Panc1 (cell line): Measurements from ENCODE around the gene PLEKHO1. TPM values are rescaled to one million over a fixed set of nuclear protein-coding genes. Genes with fewer than 3 reads are reported as not detected.

Experiments
- ATAC-seq: fragments of 200-7000 bp; cut with Tn5 transposase; 2 replicates; pipeline ENCODE4 v1.9.1; 2020; ENCODE audit warnings: mild to moderate bottlenecking, moderate library complexity
- BruUV-seq: library from RNA; stranded (reverse); fragments of 400-500 nt; replicated peaks from 2 replicates; lab custom pipeline; 2021; lab: Mats Ljungman, UMichigan
- CTCF ChIA-PET: fragments of 300-600 bp; sonication (Branson Sonifier 250); formaldehyde crosslinking; loops from one replicate; lab custom pipeline; 2022; ENCODE audit warnings: antibody characterized with exemption; lab: Charles Lee
- POLR2A ChIA-PET: fragments of 300-600 bp; sonication (Branson Sonifier 250); formaldehyde crosslinking; loops from one replicate; lab custom pipeline; 2022; ENCODE audit warnings: antibody characterized with exemption; lab: Charles Lee
- DNase-seq: peaks from one replicate; pipeline ENCODE4 v3.0.0-alpha.2; 2010; ENCODE audit warnings: low read depth, low spot score
- H3K27ac ChIP-seq: 2 replicates; pipeline ENCODE4 v1.5.1; 2011; ENCODE audit warnings: mild to moderate bottlenecking, low read length, inconsistent platforms
- H3K27me3 ChIP-seq: fragments of 200-500 bp; sonication (Bioruptor generic); 2 replicates; pipeline ENCODE4 v1.6.0; 2014; ENCODE audit warnings: low read length, inconsistent platforms; ENCODE audit not compliant: control insufficient read depth, insufficient read depth
- H3K36me3 ChIP-seq: fragments of 200-500 bp; sonication (Bioruptor generic); 2 replicates; pipeline ENCODE4 v1.5.1; 2014; ENCODE audit warnings: inconsistent platforms, mild to moderate bottlenecking, low read length, moderate library complexity; ENCODE audit not compliant: control insufficient read depth, insufficient read depth
- H3K4me1 ChIP-seq: 2 replicates; pipeline ENCODE4 v1.5.1; 2011; ENCODE audit warnings: inconsistent platforms, mild to moderate bottlenecking, low read length, moderate library complexity; ENCODE audit not compliant: control insufficient read depth, insufficient read depth
- H3K4me3 ChIP-seq, 2 experiments: 2 replicates each; pipeline ENCODE4 v1.5.1; 2011 to 2012; ENCODE audit warnings: low read depth in 2 of 2, low read length in 2 of 2, mild to moderate bottlenecking in 2 of 2, inconsistent platforms in 1 of 2, moderate library complexity in 1 of 2
- H3K9me3 ChIP-seq: fragments of 200-500 bp; sonication (Bioruptor generic); 2 replicates; pipeline ENCODE4 v1.5.1; 2014; ENCODE audit warnings: low read depth, mild to moderate bottlenecking, inconsistent platforms, low read length, moderate library complexity; ENCODE audit not compliant: control insufficient read depth, insufficient read depth
- CTCF ChIP-seq: fragments of 450-650 bp; IDR thresholded peaks from 2 replicates; pipeline ENCODE4 v1.5.1; 2017; ENCODE audit warnings: mild to moderate bottlenecking
- POLR2AphosphoS5 ChIP-seq: IDR thresholded peaks from 2 replicates; pipeline ENCODE4 v1.6.1; 2012; ENCODE audit warnings: mild to moderate bottlenecking, low read depth, low read length, moderate library complexity
- REST ChIP-seq, 2 experiments: IDR thresholded peaks; 2 replicates each; pipeline ENCODE4 v1.6.1; 2011 to 2012; ENCODE audit warnings: low read depth in 2 of 2, control low read depth in 1 of 2, low read length in 1 of 2, mild to moderate bottlenecking in 1 of 2, moderate library complexity in 1 of 2; ENCODE audit not compliant: insufficient read depth in 1 of 2
- SIN3A ChIP-seq: IDR thresholded peaks from 2 replicates; pipeline ENCODE4 v1.6.1; 2012; ENCODE audit warnings: low read depth, mild to moderate bottlenecking, low read length, moderate library complexity, borderline replicate concordance; ENCODE audit not compliant: insufficient read depth
- TCF7L2 ChIP-seq: IDR thresholded peaks from 2 replicates; pipeline ENCODE4 v1.6.1; 2011; ENCODE audit warnings: mild to moderate bottlenecking, low read depth, low read length, inconsistent platforms
- in situ Hi-C: cut with HindIII; loops from 2 replicates; pipeline ENCODE4 v1.10.0; 2016; ENCODE audit warnings: low sequenced_read_pairs, low pct_unique_long_range_greater_than_20kb
- intact Hi-C: fragments of 100-400 bp; cut with micrococcal nuclease; formaldehyde crosslinking; loops from one replicate; pipeline ENCODE4 v1.10.0; 2022; ENCODE audit not compliant: unreplicated experiment
- total RNA-seq: library from RNA; stranded (reverse); gene quantifications from one replicate; pipeline ENCODE4 v1.2.1, GENCODE V29; 2021; ENCODE audit not compliant: unreplicated experiment

Gene PLEKHO1
- total RNA-seq, 1 experiment from 2014 or later = 9.1 TPM

DNA sequence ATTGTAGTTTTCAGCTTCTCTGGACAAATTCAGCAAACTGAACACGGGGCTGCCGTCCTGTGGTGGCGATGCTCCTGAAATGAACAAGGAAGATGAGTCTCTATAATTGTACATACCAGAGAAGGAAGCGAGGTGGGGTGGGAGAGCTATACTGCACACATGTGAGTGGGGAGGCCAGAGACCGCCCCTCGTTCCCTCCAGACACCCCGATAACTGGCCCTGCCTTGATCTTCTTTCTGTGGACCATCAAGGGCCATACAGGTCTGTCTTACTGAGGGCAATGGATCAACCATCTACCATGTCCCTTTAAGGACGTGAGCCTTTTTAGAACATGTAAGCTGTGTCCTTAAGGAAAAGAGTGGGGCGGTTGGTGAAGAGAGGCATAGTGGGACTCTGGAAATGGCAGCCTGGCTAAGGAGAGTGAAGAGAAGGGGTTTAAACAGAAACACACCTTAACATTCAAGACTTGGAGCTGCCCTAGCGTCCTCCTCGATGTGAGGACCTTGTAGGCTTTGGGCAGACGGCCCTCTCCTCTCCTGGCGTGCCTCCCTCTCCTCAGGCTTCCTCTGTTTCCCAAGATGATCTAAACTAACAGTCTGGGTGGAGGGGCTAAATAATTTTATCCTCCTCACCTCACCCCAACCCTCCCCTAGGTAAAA, 5.8 kb downstream of the PLEKHO1 start:
- no peak for DNase-seq
- ATAC-seq = no peak
- in situ Hi-C loops = no loop called here
- no peaks in the 10 kb centered on the region for H3K9me3 ChIP-seq
- no peaks in the 10 kb centered on the region for H3K27me3 ChIP-seq
- no peak overlapping the region for H3K27ac ChIP-seq
- no peaks in the 10 kb centered on the region for H3K36me3 ChIP-seq
- TF ChIP-seq REST (IDR thresholded peaks at IDR 0.05; ENCODE audit: insufficient read depth in 1 of 2, low read depth in 2 of 2, low read length in 1 of 2) (no peak), TCF7L2 (no peak), POLR2AphosphoS5 (no peak)
- intact Hi-C loops = no loop called here
- ChIA-PET CTCF (no interaction called here), POLR2A (no interaction called here)
- H3K4me3 ChIP-seq = no peak overlapping the region
- H3K4me1 ChIP-seq = peaks cover 9% of the 10 kb centered on the region
- no TSS peak for BruUV-seq

- no peaks in the 10 kb centered on the region for H3K4me1 ChIP-seq
- POLR2A ChIA-PET = no interaction called here
- in situ Hi-C loops (no loop called here), intact Hi-C loops (no loop called here)
- no TSS peak for BruUV-seq
- no peak overlapping the region for H3K27ac ChIP-seq
- H3K27me3 ChIP-seq = no peaks in the 10 kb centered on the region
- no peak for ATAC-seq
- H3K36me3 ChIP-seq = no peaks in the 10 kb centered on the region
- CTCF ChIA-PET = no interaction called here
- TF ChIP-seq CTCF (no peak), POLR2AphosphoS5 (no peak), SIN3A (no peak), REST (IDR thresholded peaks at IDR 0.05; ENCODE audit: insufficient read depth in 1 of 2, low read depth in 2 of 2, low read length in 1 of 2) (no peak), TCF7L2 (no peak)
- H3K4me3 ChIP-seq = no peak overlapping the region
- DNase-seq = no peak
- no peaks in the 10 kb centered on the region for H3K9me3 ChIP-seq
Measured at GRCh38 chr1:150156868-150157603, 7.3 kb downstream of the PLEKHO1 start.
